Measurements from ENCODE around the gene HSPA6.
"Not testable (repeated sequence)": the region's sequence is repeated elsewhere in the genome, so short reads cannot be mapped to it uniquely, and the experiment has no call there.

GRCh38 chr1:161562441-161562840 is 38.1 kb downstream of the HSPA6 start:
- not testable (repeated sequence) for TF ChIP-seq EZH2 (IDR thresholded peaks at IDR 0.05; ENCODE audit: borderline replicate concordance, insufficient read depth, low read depth, low read length, poor library complexity, severe bottlenecking); CTCF (IDR thresholded peaks at IDR 0.05)
